GM12874 (cell line): ENCODE measurements around the gene ANKMY1.

Source experiments
- CTCF ChIP-seq: IDR thresholded peaks from 2 replicates; pipeline ENCODE4 v1.5.1; 2011; ENCODE audit warnings: low read depth, mild to moderate bottlenecking, control low read depth, low read length, moderate library complexity; ENCODE audit not compliant: insufficient read depth

The ANKMY1 gene

DNA sequence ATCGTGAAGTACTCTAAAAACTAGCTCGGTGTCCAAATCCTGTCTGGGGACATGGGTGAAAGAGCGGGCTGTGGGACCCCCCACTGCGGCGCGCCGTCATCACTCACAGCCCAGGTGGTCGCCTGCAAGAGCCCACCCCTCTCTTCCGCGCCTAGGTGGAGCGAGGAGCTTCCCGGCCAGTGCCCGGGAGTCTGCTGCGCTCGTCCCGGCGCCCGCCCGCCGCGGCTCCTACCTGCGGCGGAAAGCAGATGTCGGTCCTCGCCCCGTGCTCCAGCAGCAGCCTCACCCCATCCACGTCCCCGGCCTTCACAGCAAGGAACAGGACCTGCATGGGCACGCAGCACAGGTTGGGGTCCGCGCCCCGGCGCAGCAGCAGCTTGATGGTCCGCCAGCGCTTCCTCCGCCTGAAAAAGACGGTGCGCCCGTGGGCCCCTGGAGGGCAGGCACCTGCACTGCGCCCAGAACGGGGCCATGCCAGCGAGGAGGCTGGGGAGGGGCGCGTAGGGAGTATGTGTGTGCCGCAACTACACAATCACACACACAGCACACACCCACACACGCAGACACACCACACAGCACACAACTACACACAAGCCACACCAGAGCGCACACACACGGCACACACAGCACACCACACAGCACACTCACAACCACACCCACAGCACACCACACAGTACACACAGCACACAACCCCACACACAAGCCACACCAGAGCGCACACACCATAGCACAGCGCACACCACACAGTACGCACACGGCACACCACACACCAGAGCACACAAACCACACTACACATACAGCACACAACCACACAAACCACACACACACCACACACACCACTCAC, 37.4 kb downstream of the ANKMY1 start:
- no peak for TF ChIP-seq CTCF

GRCh38 chr2:240519396-240520129, 38.2 kb downstream of the ANKMY1 start:
- no peak for TF ChIP-seq CTCF

GRCh38 chr2:240518981-240519380, 38.8 kb downstream of the ANKMY1 start:
- TF ChIP-seq CTCF: no peak

DNA sequence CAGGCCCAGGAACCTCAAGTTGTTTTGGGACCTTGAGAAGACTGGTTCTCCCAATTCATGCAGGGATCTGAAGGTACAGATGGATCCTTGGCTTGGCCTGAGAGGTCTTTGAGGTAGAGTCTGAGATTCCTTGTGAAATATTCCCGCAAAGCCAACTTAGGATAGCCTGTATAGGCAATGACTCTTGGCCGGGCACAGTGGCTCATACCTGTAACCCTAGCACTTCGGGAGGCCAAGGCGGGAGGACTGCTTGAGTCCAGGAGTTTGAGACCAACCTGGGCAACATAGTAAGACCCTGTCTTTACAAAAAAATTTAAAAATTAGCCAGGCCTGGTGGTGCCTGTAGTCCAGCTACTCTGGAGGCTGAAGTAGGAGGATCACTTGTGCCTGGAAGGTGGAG, 40.4 kb downstream of the ANKMY1 start:
- no peak for TF ChIP-seq CTCF

DNA sequence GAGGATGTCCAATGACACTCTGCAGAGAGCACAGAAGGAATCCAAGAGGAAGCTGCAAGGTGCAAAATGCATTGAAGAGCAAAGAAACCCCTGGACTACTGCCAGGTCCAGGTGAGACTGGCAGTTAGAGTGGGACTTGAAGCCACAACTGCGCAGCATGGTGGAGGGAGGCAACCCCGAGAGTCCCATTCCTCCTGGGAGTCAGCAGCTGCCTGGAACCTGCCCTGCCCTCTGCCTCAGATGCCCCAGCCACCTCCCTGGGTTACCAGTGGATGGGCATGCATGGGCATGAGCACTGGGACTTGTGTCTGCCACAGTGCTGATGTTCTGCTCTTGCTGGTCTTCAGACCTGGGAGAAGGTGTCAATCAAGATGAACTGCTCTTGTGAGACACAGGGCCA, 43.2 kb downstream of the ANKMY1 start:
- no peak for TF ChIP-seq CTCF

- TF ChIP-seq CTCF: peak; percentile 97
Observed at GRCh38 chr2:240513549-240514287, 44.1 kb downstream of the ANKMY1 start.

DNA sequence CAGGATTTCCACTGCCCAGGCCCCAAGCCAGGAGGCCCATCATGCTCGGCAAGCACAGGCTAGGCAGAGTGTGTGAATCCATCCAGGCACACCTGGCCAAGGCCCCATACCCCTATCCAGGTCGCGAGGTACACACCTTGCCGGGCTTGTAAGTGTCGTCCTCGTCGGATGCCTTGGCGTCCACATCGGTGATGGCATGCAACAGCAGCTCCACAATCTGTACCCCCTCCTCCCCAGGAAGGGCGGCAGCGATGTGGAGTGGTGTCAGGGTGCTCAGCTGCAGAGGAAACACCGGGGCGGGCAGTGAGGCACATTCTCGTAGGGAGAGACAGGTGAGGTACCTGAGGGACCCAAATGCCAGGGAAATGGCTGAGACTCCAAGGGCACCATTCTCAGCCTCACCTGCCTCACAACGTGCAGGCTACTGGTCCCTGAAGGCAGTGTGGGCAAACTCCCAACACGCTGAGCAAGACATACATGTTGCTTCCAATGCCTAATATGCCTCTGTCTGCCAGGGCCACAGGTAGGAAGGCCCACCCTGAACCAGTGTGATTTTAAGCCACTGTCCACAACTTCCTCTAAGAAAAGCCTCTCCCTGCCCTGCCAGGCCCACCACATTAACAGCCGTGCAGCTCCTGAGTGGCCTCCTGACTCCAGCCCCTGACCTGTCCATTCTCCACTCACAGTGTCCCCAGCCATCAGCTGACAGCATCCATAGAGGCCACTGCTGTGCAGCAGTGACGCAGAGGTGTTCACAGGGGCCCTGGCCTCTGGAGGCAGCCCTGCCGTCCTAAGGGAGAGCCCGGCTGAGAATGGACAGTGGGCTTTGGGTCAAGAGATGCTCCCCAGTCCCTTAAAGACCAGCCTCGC, 44.9 kb downstream of the ANKMY1 start:
- no peak for TF ChIP-seq CTCF
